H1 (cell line): ENCODE data around the gene NCKIPSD.

Experiments
- CHD1 ChIP-seq: IDR thresholded peaks from 2 replicates; pipeline ENCODE4 v1.6.1; 2012; ENCODE audit warnings: low read depth, low read length, improper control_type of control experiment
- CTCF ChIP-seq, 3 experiments: IDR thresholded peaks; 1 replicate in 2 of 3; 2 replicates in 1 of 3; pipeline versions ENCODE4 v1.5.1 to v1.6.1; 2011; ENCODE audit warnings: low read length in 3 of 3, mild to moderate bottlenecking in 3 of 3, inconsistent platforms in 2 of 3, low read depth in 1 of 3, moderate library complexity in 1 of 3; ENCODE audit not compliant: insufficient read depth in 1 of 3; ENCODE audit errors: control extremely low read depth in 1 of 3
- EP300 ChIP-seq, 2 experiments: IDR thresholded peaks; 1 replicate in 1 of 2; 2 replicates in 1 of 2; pipeline ENCODE4 v1.6.1; 2011 to 2012; ENCODE audit warnings: low read depth in 2 of 2, low read length in 2 of 2, mild to moderate bottlenecking in 2 of 2, borderline replicate concordance in 1 of 2, inconsistent platforms in 1 of 2, moderate library complexity in 1 of 2
- EZH2 ChIP-seq: fragments of 200-600 bp; sonication (generic); IDR thresholded peaks from 2 replicates; pipeline ENCODE4 v1.7.1; 2012; ENCODE audit warnings: low read depth, mild to moderate bottlenecking, moderate library complexity, low read length, inconsistent platforms; ENCODE audit not compliant: severe bottlenecking
- GABPA ChIP-seq: IDR thresholded peaks from 2 replicates; pipeline ENCODE4 v1.6.1; 2011; ENCODE audit warnings: mild to moderate bottlenecking, low read length, moderate library complexity, borderline replicate concordance; ENCODE audit not compliant: insufficient read depth
- MAX ChIP-seq: IDR thresholded peaks from 2 replicates; pipeline ENCODE4 v1.6.1; 2012; ENCODE audit warnings: inconsistent platforms
- POLR2A ChIP-seq, 2 experiments: IDR thresholded peaks; 1 replicate in 1 of 2; 2 replicates in 1 of 2; pipeline ENCODE4 v1.6.1; 2011; ENCODE audit warnings: low read depth in 2 of 2, low read length in 2 of 2, mild to moderate bottlenecking in 2 of 2; ENCODE audit errors: control extremely low read depth in 1 of 2
- POLR2AphosphoS5 ChIP-seq: IDR thresholded peaks from 2 replicates; pipeline ENCODE4 v1.6.1; 2011; ENCODE audit warnings: low read depth, low read length
- RBBP5 ChIP-seq: IDR thresholded peaks from 2 replicates; pipeline ENCODE4 v1.7.1; 2012; ENCODE audit warnings: low read depth, mild to moderate bottlenecking, inconsistent platforms, low read length, moderate library complexity, borderline replicate concordance

DNA sequence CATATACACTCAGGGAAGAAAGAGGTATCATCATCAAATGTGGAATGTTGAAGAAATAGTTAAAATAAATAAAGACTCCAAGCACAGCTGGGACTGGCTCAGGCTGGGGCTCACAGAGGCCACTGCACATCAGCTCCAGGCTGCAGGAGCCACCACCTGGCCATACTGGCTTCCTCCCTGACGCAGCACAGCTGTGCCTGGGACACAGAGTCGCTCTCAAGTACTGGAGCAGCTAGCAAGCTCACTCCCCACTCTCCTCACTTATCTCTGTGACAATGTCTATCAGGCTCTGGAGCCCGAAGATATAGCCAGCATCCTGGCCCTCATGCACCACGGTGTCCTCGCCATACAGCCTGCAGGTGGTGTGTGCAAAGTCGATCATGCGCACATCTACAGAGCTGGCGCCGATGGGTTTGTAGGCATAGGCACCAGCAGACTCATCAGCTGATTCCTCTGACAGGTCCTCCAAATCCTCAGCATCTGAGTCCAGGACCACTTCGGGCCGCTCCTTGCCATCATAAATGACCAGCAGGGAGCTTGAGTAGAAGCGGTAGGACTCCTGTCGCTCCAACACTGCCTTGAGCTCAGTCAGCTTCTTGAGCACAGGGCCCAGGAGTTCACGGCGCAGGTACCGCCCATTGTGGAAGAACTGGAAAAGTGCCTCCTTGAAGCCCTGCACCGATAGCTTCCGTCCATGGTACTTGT is 2.5 kb upstream of the NCKIPSD start:
- TF ChIP-seq CTCF (IDR thresholded peaks at IDR 0.05; ENCODE audit: control extremely low read depth in 1 of 3, insufficient read depth in 1 of 3, low read depth in 1 of 3, low read length in 3 of 3): no peak
- TF ChIP-seq POLR2AphosphoS5: peak; percentile 60; the same call in 1 of the 2 replicates
- no peak for TF ChIP-seq CHD1
- no peak for TF ChIP-seq RBBP5
- TF ChIP-seq EP300 (IDR thresholded peaks at IDR 0.05; ENCODE audit: borderline replicate concordance in 1 of 2, low read depth in 2 of 2, low read length in 2 of 2): no peak
- TF ChIP-seq MAX: no peak
- no peak for TF ChIP-seq POLR2A (IDR thresholded peaks at IDR 0.05; ENCODE audit: control extremely low read depth in 1 of 2, low read depth in 2 of 2, low read length in 2 of 2)
- no peak for TF ChIP-seq EZH2
- TF ChIP-seq GABPA: no peak
